ENCODE data around the gene WWC2.
"Not testable (repeated sequence)": the region's sequence is repeated elsewhere in the genome, so short reads cannot be mapped to it uniquely, and the experiment has no call there.

Gene WWC2

GRCh38 chr4:183299464-183299863 is 200.4 kb downstream of the WWC2 start:
- no peak for DNase-seq (ENCODE audit: low read depth)

GRCh38 chr4:183300070-183300469 is 201.0 kb downstream of the WWC2 start:
- DNase-seq (ENCODE audit: low read depth) = no peak

GRCh38 chr4:183300655-183301054 is 201.6 kb downstream of the WWC2 start:
- DNase-seq (ENCODE audit: low read depth) = no peak

- no peak for DNase-seq (ENCODE audit: low read depth)
These were observed 204.2 kb downstream of the WWC2 start for GRCh38 chr4:183303301-183303700.

GRCh38 chr4:183304067-183304466 is 205.0 kb downstream of the WWC2 start:
- no peak for DNase-seq (ENCODE audit: low read depth)

GRCh38 chr4:183304538-183304937 is 205.5 kb downstream of the WWC2 start:
- DNase-seq (ENCODE audit: low read depth) = no peak

- no peak for DNase-seq (ENCODE audit: low read depth)
These were observed 207.8 kb downstream of the WWC2 start for GRCh38 chr4:183306811-183307210.

GRCh38 chr4:183312841-183313240 is 213.8 kb downstream of the WWC2 start:
- no peak for DNase-seq (ENCODE audit: low read depth)

- no peak for DNase-seq (ENCODE audit: low read depth)
These were observed 215.3 kb downstream of the WWC2 start for GRCh38 chr4:183314336-183314735.

- DNase-seq (ENCODE audit: low read depth) = no peak
These were observed 215.7 kb downstream of the WWC2 start for GRCh38 chr4:183314806-183315205.

GRCh38 chr4:183318656-183319055 is 219.6 kb downstream of the WWC2 start:
- DNase-seq (ENCODE audit: low read depth) = no peak

- DNase-seq (ENCODE audit: low read depth) = no peak
These were observed 221.4 kb downstream of the WWC2 start, which contains the start of gene CLDN22 for GRCh38 chr4:183320211-183321059. CLDN22 (minus strand) TSS chr4:183320276; CDS start chr4:183320218, 58 bp downstream.

- DNase-seq (ENCODE audit: low read depth) = no peak
These were observed 222.0 kb downstream of the WWC2 start for GRCh38 chr4:183321079-183321478.

GRCh38 chr4:183321516-183321915 is 222.5 kb downstream of the WWC2 start:
- no peak for DNase-seq (ENCODE audit: low read depth)

GRCh38 chr4:183322326-183322725 is 223.3 kb downstream of the WWC2 start, which contains the start of gene CLDN24:
CLDN24 (minus strand) TSS chr4:183322426; CDS start chr4:183322426, 0 bp downstream.
- no peak for DNase-seq (ENCODE audit: low read depth)

- no peak for DNase-seq (ENCODE audit: low read depth)
These were observed 224.2 kb downstream of the WWC2 start for GRCh38 chr4:183323295-183323694.

- DNase-seq (ENCODE audit: low read depth) = not testable (repeated sequence)
These were observed 225.0 kb downstream of the WWC2 start for GRCh38 chr4:183324056-183324455.

- no peak for DNase-seq (ENCODE audit: low read depth)
These were observed 225.6 kb downstream of the WWC2 start for GRCh38 chr4:183324619-183325018.

- DNase-seq (ENCODE audit: low read depth) = not testable (repeated sequence)
These were observed 227.3 kb downstream of the WWC2 start for GRCh38 chr4:183326387-183326786.

- no peak for DNase-seq (ENCODE audit: low read depth)
These were observed 227.8 kb downstream of the WWC2 start for GRCh38 chr4:183326853-183327252.

- DNase-seq (ENCODE audit: low read depth) = no peak
These were observed 228.8 kb downstream of the WWC2 start for GRCh38 chr4:183327827-183328226.

- no peak for DNase-seq (ENCODE audit: low read depth)
These were observed 229.8 kb downstream of the WWC2 start for GRCh38 chr4:183328832-183329231.

GRCh38 chr4:183329244-183329643 is 230.2 kb downstream of the WWC2 start:
- DNase-seq (ENCODE audit: low read depth) = no peak
